Keratinocyte (primary cell): ENCODE data around the gene KIAA1217. TPM values are rescaled to one million over a fixed set of nuclear protein-coding genes. Genes with fewer than 3 reads are reported as not detected.

Source experiments
- DNase-seq: peaks from one replicate; pipeline ENCODE4 v3.0.0-alpha.2; 2011; ENCODE audit warnings: low read depth, missing footprints, low spot score
- FAIRE-seq: peaks from 2 replicates; lab custom pipeline; 2011; peaks lifted over from hg19 to GRCh38; lab: Jason Lieb, UNC
- H2AFZ ChIP-seq: 2 replicates; pipeline ENCODE4 v1.6.0; 2012; ENCODE audit warnings: low read length, control low read depth, inconsistent platforms; ENCODE audit not compliant: control insufficient read depth
- H3K27ac ChIP-seq: 2 replicates; pipeline ENCODE4 v1.5.1; 2011; ENCODE audit warnings: low read length; ENCODE audit not compliant: control insufficient read depth, insufficient read depth
- H3K27me3 ChIP-seq: 3 replicates; pipeline ENCODE4 v1.6.0; 2011; ENCODE audit warnings: low read length; ENCODE audit not compliant: control insufficient read depth, insufficient read depth; ENCODE audit errors: extremely low read depth
- H3K36me3 ChIP-seq, 2 experiments: 2 replicates in 1 of 2; 3 replicates in 1 of 2; pipeline ENCODE4 v1.5.1; 2011; ENCODE audit warnings: low read length in 2 of 2, mild to moderate bottlenecking in 1 of 2; ENCODE audit not compliant: control insufficient read depth in 2 of 2, insufficient read depth in 2 of 2; ENCODE audit errors: extremely low read depth in 1 of 2
- H3K4me1 ChIP-seq: 3 replicates; pipeline ENCODE4 v1.5.1; 2011; ENCODE audit warnings: low read length; ENCODE audit not compliant: control insufficient read depth, insufficient read depth; ENCODE audit errors: extremely low read depth
- H3K4me2 ChIP-seq: 3 replicates; pipeline ENCODE4 v1.6.0; 2011; ENCODE audit warnings: low read depth, low read length; ENCODE audit not compliant: control insufficient read depth, insufficient read depth; ENCODE audit errors: extremely low read depth
- H3K4me3 ChIP-seq, 3 experiments: fragments of 200-600 bp in 1 of 3; sonication (generic) in 1 of 3; 2 replicates in 2 of 3; 3 replicates in 1 of 3; pipeline ENCODE4 v1.5.1; 2011 to 2016; ENCODE audit warnings: low read length in 3 of 3, mild to moderate bottlenecking in 3 of 3, control low read depth in 2 of 3, inconsistent platforms in 1 of 3, low read depth in 1 of 3, mixed read lengths in 1 of 3, mixed run types in 1 of 3, moderate library complexity in 1 of 3; ENCODE audit not compliant: control insufficient read depth in 2 of 3, insufficient read depth in 2 of 3; ENCODE audit errors: extremely low read depth in 1 of 3
- H3K79me2 ChIP-seq: 2 replicates; pipeline ENCODE4 v1.6.0; 2012; ENCODE audit warnings: low read length; ENCODE audit not compliant: control insufficient read depth, insufficient read depth
- H3K9ac ChIP-seq: 3 replicates; pipeline ENCODE4 v1.6.0; 2011; ENCODE audit warnings: low read length; ENCODE audit not compliant: control insufficient read depth, insufficient read depth; ENCODE audit errors: extremely low read depth
- H3K9me1 ChIP-seq: 3 replicates; pipeline ENCODE4 v1.6.0; 2011; ENCODE audit warnings: low read length; ENCODE audit not compliant: control insufficient read depth, insufficient read depth; ENCODE audit errors: extremely low read depth
- H3K9me3 ChIP-seq: 2 replicates; pipeline ENCODE4 v1.5.1; 2012; ENCODE audit warnings: low read depth, low read length; ENCODE audit not compliant: control insufficient read depth
- H4K20me1 ChIP-seq: 3 replicates; pipeline ENCODE4 v1.6.0; 2011; ENCODE audit warnings: low read length; ENCODE audit not compliant: control insufficient read depth, insufficient read depth; ENCODE audit errors: extremely low read depth
- CTCF ChIP-seq, 3 experiments: IDR thresholded peaks in 1 of 3; conservative IDR thresholded peaks in 1 of 3; optimal IDR thresholded peaks in 1 of 3; 2 replicates in 2 of 3; 3 replicates in 1 of 3; pipeline versions ENCODE3 to v1.5.1; 2011; ENCODE audit warnings: low read length in 3 of 3, mild to moderate bottlenecking in 3 of 3, moderate library complexity in 2 of 3, control low read depth in 1 of 3, inconsistent platforms in 1 of 3; ENCODE audit not compliant: insufficient read depth in 2 of 3; ENCODE audit errors: extremely low read depth in 1 of 3
- EZH2 ChIP-seq: IDR thresholded peaks from one replicate; pipeline ENCODE4 v1.6.1; 2012; ENCODE audit warnings: inconsistent platforms, mild to moderate bottlenecking, low read length, moderate library complexity
- dilution Hi-C: fragments of 300-500 bp; cut with MboI; formaldehyde crosslinking; loops from one replicate; pipeline ENCODE4 v1.7.0; 2020; ENCODE audit warnings: low sequenced_read_pairs; ENCODE audit not compliant: extremely low pct_ligation_motif_present
- polyA plus RNA-seq, 5 experiments: library from polyadenylated mRNA; depleted of rRNA in 3 of 5; stranded (reverse) in 3 of 5; stranded (forward) in 1 of 5; unstranded in 1 of 5; fragments of >200 nt; gene quantifications; 1 replicate in 1 of 5; 2 replicates in 3 of 5; 3 replicates in 1 of 5; pipeline versions ENCODE4 v1.2.1 to v1.2.3, GENCODE V29; 2011 to 2012; ENCODE audit warnings: missing spikeins in 2 of 5, low read depth in 1 of 5, low replicate concordance in 1 of 5

The KIAA1217 gene
- polyA plus RNA-seq, 1 donor (not counting 4 experiments of a cell fraction or from before 2014, with no cell fraction given), result 10.4 TPM

GRCh38 chr10:24340883-24341282 is 131.9 kb downstream of the KIAA1217 start:
- no peaks in the 10 kb centered on the region for H3K36me3 ChIP-seq
- peaks cover 21% of the 10 kb centered on the region for H3K4me1 ChIP-seq
- no peak overlapping the region for H3K9ac ChIP-seq
- no peak overlapping the region for H3K4me2 ChIP-seq
- H3K27ac ChIP-seq, result no peak overlapping the region
- H2AFZ ChIP-seq, result no peak overlapping the region
- H3K9me1 ChIP-seq, result no peaks in the 10 kb centered on the region
- no peaks in the 10 kb centered on the region for H3K27me3 ChIP-seq
- H3K79me2 ChIP-seq, result peaks cover 8% of the 10 kb centered on the region
- H4K20me1 ChIP-seq, result no peaks in the 10 kb centered on the region
- DNase-seq, result no peak
- TF ChIP-seq EZH2 (no peak), CTCF (optimal IDR thresholded peaks at IDR 0.05 in 1 of 3, IDR thresholded peaks at IDR 0.05 in 1 of 3, conservative IDR thresholded peaks at IDR 0.05 in 1 of 3; ENCODE audit: extremely low read depth in 1 of 3, insufficient read depth in 2 of 3, low read length in 3 of 3) (no peak)
- dilution Hi-C loops, result no loop called here
- H3K4me3 ChIP-seq, result no peak overlapping the region
- FAIRE-seq, result no peak
- H3K9me3 ChIP-seq, result no peaks in the 10 kb centered on the region

- H3K9me3 ChIP-seq, result no peaks in the 10 kb centered on the region
- DNase-seq (no peak), FAIRE-seq (no peak)
- TF ChIP-seq CTCF (optimal IDR thresholded peaks at IDR 0.05 in 1 of 3, IDR thresholded peaks at IDR 0.05 in 1 of 3, conservative IDR thresholded peaks at IDR 0.05 in 1 of 3; ENCODE audit: extremely low read depth in 1 of 3, insufficient read depth in 2 of 3, low read length in 3 of 3) (no peak), EZH2 (no peak)
- H3K4me3 ChIP-seq, result no peak overlapping the region
- no peaks in the 10 kb centered on the region for H3K36me3 ChIP-seq
- peaks cover 8% of the 10 kb centered on the region for H3K79me2 ChIP-seq
- peaks cover 21% of the 10 kb centered on the region for H3K4me1 ChIP-seq
- H3K9me1 ChIP-seq, result no peaks in the 10 kb centered on the region
- H3K27ac ChIP-seq, result no peak overlapping the region
- H3K9ac ChIP-seq, result no peak overlapping the region
- no peak overlapping the region for H2AFZ ChIP-seq
- no peaks in the 10 kb centered on the region for H4K20me1 ChIP-seq
- no peak overlapping the region for H3K4me2 ChIP-seq
- H3K27me3 ChIP-seq, result no peaks in the 10 kb centered on the region
- dilution Hi-C loops, result no loop called here
Observed at GRCh38 chr10:24341371-24341770, 132.4 kb downstream of the KIAA1217 start.
